Islet precursor cell (in vitro differentiated cells): Measurements from ENCODE around the gene PTPRR.

Experiments used
- DNase-seq: peaks from one replicate; pipeline ENCODE4 v3.0.0-alpha.2; 2018

PTPRR gene

GRCh38 chr12:70910666-70911065 is 9.9 kb downstream of the PTPRR start:
- no peak for DNase-seq

- no peak for DNase-seq
Measured at GRCh38 chr12:70908978-70909377, 11.6 kb downstream of the PTPRR start.

GRCh38 chr12:70907412-70907811 is 13.1 kb downstream of the PTPRR start:
- DNase-seq = no peak

DNA sequence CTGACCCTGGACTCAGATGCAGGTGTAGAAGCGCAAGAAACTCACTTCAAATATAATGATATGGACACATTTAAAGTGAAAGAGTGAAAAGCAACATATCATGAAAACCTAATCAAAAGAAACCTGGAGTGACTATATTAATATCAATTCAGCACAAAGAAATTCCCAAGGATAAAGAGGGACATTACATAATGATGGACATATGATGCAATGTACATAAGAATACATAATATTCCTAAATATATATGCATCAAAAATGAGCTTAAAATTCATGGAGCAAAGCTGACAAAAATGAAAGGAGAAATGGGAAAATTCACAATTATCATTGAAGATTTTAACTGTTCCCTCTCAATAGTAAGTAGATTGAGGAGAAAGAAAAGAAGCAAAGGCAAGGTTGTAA is 24.6 kb downstream of the PTPRR start:
- DNase-seq = no peak

- DNase-seq = no peak
Measured at GRCh38 chr12:70892593-70892992, 27.9 kb downstream of the PTPRR start.

- DNase-seq = no peak
Measured at GRCh38 chr12:70890895-70891832, 29.4 kb downstream of the PTPRR start.

GRCh38 chr12:70885956-70886355 is 34.6 kb downstream of the PTPRR start:
- no peak for DNase-seq

DNA sequence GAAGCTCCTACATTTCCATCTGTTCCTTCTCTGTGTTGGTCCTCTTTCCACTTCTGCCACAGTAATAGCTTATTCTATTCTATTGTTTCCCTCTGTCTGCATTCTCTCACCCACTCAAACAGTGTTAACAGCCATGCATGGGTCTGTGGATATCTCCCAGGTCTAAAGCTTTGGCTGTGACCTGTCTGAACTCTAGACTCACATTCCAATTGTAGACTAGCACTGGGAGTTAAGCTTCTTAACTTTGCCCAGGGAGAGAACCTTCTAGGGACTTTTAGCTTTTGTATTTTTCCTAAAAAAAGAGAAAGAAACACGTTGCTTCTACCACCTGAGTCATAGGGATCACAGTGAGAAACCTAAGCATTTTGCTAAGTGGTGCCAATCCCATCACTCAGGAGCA is 36.7 kb downstream of the PTPRR start:
- no peak for DNase-seq

- no peak for DNase-seq
Measured at GRCh38 chr12:70880744-70881143, 39.8 kb downstream of the PTPRR start.

DNA sequence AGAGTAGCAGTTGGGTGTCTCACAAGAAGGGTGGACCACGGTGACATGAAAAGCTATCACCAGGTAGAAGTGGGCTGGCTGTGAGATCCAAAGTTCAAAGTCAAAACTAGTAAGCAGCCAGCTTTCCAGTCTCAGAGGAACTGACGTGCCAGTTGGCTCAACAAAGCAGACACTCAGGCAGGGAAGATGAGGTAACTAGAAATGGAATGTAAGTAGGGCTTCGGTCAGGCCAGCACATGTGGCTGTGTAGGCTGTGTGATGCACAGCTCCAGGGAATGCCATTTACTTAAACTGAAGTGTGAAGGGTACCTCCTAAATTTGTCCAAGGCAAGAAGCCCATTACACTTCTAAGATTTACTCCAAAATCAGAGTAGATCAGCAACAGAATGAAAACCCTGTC is 43.6 kb downstream of the PTPRR start:
- peak; percentile 77 for DNase-seq

DNA sequence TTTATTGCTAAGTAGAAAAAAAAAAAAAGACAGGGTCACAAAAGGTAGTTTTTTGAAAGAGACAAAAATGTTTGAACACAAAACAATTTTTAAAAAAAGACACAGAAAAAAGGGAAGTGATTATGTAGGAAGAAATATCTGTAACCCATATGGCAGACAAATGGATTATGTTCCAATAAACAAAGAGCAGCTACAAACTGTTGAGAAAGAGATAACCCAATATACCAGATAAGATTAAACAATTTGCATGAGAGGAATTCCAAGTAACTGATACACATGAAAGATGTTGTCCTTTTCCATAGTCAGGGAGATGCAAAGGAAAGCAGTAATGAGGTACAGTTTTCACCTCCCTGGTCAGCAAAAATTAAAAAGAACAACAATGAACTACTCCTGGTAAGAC is 44.9 kb downstream of the PTPRR start:
- DNase-seq = no peak

DNA sequence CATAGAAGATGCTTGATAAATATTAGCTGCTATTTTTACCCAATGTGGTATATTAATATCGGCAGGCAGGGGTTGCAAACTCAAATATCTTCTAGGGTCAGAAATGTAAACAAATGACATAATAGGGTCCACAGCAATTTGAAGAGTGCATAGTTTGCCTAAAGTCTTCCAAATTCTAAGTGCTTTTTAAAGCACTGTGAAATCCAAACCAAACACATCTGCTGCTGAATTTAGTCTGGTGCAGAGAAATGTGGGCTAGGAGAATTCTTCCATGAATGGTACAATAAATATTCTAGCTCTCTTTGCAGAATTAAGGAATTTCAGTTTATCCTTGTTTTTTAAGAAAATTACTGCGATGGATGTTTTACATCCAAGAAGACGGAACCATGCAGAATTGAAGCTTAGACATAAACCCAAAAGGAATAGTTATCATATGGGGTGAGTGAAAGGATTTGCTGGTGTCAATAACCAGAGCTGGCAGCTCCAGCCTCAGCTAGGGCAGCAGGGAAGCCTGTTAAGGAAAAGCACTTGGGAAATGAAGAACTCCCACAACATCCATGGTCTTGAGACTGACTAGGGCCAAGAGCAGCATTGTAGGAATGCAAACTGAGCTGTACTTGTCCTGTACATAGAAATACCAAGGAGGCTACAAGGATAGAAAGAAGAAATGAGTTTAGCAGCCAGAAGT is 65.5 kb downstream of the PTPRR start:
- no peak for DNase-seq

- DNase-seq = no peak
Measured at GRCh38 chr12:70854138-70854537, 66.4 kb downstream of the PTPRR start.

- DNase-seq = no peak
Measured at GRCh38 chr12:70853326-70853725, 67.2 kb downstream of the PTPRR start.

DNA sequence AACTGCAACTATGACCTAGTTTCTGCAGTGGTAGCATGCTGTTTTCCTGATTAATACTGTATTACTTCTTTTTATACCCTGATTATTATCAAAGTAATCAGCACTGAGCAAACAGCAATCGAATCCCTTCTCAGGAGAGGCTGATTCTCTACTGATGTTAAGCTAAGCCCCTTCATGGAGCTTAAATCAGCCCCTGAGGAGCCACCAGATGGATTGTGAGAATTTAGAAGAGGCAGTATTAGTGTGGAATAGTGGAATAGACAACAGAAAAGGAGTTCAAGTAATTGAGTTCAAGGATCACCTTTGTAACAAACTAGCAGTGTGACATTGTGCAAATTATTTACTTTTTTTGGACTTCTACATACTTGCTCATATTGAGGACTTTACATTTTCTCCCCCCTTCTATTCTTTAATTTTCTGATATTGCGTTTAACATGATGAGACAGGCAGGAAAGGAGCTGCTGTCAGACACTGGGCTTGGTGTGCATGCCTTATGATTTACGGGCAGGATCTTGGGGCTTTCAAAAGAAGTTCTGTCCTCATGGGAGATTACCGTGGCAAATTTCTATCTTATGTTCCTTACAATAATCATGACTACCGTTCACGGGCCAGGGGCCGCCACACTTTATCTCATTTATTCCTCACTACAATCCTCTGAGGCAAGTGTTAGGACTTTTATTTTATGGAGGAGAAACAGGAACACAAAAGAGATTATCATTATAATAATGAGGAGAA is 68.0 kb downstream of the PTPRR start:
- DNase-seq = no peak

DNA sequence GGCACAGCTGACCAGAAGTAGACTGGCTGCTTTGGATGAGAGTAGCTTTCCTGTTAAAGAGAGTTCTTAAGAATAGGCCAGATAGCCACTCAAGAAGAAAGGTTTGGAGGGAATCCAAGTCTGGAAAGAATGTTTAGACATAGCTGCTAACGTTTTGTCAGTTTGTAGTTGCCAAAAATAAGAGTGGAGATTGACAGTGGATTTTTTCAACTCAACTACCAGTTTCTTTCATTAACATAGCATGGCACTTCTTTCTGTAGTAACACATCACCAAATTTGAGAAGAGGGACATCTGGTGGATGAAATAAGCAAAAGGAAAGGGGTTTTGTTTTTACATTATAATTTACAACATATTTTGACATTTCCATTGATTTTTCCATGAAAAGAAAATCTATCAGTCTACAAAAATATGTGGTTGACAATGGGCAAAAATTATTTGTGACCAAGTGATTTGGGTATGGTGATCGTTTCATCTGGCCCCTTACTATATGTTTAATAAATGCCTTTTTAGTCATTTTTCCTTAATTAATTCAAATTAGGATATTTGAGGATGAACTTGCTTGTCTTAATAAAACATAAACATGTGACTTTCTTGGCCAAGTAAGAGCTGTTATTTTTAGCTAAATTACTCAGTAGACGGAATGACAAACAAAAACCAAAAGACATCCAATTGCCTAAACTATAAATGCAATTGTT is 71.1 kb downstream of the PTPRR start:
- no peak for DNase-seq

DNA sequence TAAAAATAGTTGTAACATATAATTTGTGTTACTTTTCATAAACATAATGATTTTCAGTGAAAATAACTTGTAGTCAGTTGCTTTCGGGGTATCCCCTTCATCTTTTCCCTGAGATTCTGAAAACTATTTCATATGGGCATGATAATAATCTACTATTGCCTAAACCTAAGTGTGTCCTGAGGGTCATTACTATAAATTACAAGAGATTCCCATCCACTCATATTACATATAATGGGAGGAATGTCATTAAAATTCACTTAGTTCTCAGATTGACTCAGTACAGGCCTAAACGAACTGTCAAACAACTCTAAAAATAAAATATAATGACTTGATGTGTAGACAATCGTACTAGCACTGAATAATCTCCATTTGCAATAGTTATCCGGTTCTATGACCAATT is 72.7 kb downstream of the PTPRR start:
- no peak for DNase-seq

- no peak for DNase-seq
Measured at GRCh38 chr12:70845268-70845667, 75.3 kb downstream of the PTPRR start.

- DNase-seq = no peak
Measured at GRCh38 chr12:70843363-70843762, 77.2 kb downstream of the PTPRR start.

GRCh38 chr12:70842942-70843341 is 77.6 kb downstream of the PTPRR start:
- DNase-seq = no peak

DNA sequence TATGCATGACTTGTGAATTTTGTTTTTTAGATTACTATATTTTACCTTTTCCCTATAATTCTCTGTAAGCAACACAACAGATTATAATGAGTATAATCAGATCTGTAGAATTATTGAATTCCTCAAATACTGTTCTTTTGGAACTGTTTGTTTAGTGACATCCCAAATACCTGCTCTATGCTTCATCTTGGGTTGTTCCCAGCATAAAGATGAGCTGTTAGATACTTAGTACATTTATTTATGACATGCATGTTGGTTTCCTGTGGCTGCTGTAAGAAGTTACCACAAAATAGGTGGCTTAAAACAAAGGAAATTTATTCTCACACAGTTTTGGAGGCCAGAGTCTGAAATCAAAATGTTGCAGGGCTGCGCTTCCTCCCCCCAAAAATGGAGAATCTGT is 78.4 kb downstream of the PTPRR start:
- DNase-seq = no peak

DNA sequence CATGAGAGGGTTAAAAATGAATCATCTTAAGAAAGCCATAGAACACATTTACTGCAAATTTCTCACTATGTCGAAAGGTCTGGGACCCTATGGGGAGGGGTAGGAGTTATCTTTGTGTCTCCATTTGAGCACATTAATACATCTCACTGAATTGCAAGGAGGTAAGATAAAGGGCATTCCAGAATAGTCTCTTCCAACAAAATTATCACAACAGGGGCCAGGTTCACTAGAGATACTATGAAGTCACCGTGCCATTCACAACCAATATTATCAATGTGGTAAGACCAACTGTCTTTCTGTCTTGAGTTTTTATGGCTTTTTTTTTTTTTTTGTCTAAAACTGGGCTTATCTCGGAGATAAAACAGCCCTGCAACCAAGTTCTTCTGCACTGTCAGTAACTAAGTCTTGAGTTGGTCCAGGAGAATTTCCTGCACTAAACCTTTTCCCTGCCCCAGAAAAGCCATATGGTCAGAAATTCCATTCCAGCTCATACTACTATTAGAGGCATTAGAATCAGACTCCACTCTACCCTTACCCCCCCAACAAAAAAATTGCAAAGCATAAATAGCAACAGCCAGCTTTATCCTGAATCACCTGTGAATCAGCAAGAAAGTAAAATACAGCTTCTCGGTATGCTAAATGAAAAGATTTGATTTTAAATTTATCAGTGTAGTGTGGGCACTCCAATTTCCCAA is 79.7 kb downstream of the PTPRR start:
- no peak for DNase-seq
